GM23338 (cell line): ENCODE data around the gene RPGRIP1L. TPM values are rescaled to one million over a fixed set of nuclear protein-coding genes. Genes with fewer than 3 reads are reported as not detected.

Experiments used
- ATAC-seq: fragments of 200-7000 bp; cut with Tn5 transposase; 3 replicates; pipeline ENCODE4 v1.9.1; 2020
- DNase-seq: peaks from one replicate; pipeline ENCODE4 v3.0.0-alpha.2; 2015; ENCODE audit warnings: low spot score
- H2AFZ ChIP-seq: fragments of 200-600 bp; sonication (generic); 2 replicates; pipeline ENCODE4 v1.8.0; 2016; ENCODE audit warnings: antibody characterized with exemption, mild to moderate bottlenecking, moderate library complexity
- H3F3A ChIP-seq: fragments of 200-600 bp; sonication (generic); replicated peaks from 2 replicates; pipeline ENCODE4 v1.8.0; 2017; ENCODE audit warnings: antibody characterized with exemption, mixed run types, low read depth
- H3K27ac ChIP-seq: fragments of 200-600 bp; sonication (generic); 2 replicates; pipeline ENCODE4 v1.6.1; 2016; ENCODE audit warnings: low read depth
- H3K27me3 ChIP-seq: fragments of 200-600 bp; sonication (generic); 2 replicates; pipeline ENCODE4 v1.8.0; 2016; ENCODE audit warnings: mild to moderate bottlenecking, mixed run types, moderate library complexity; ENCODE audit not compliant: insufficient read depth
- H3K36me3 ChIP-seq: fragments of 200-600 bp; sonication (generic); 2 replicates; pipeline ENCODE4 v1.8.0; 2016; ENCODE audit warnings: mild to moderate bottlenecking; ENCODE audit not compliant: insufficient read depth
- H3K4me1 ChIP-seq: fragments of 200-600 bp; sonication (generic); 2 replicates; pipeline ENCODE4 v1.8.0; 2016; ENCODE audit warnings: mild to moderate bottlenecking, moderate library complexity; ENCODE audit not compliant: insufficient read depth
- H3K4me2 ChIP-seq: fragments of 200-600 bp; sonication (generic); 2 replicates; pipeline ENCODE4 v1.7.1; 2017; ENCODE audit warnings: mixed run types
- H3K4me3 ChIP-seq: fragments of 200-600 bp; sonication (generic); 2 replicates; pipeline ENCODE4 v1.6.1; 2016; ENCODE audit warnings: mixed run types
- H3K79me2 ChIP-seq: fragments of 200-600 bp; sonication (generic); replicated peaks from 2 replicates; pipeline ENCODE4 v1.8.0; 2017; ENCODE audit warnings: mild to moderate bottlenecking; ENCODE audit not compliant: insufficient read depth
- H3K9me2 ChIP-seq: fragments of 200-600 bp; sonication (generic); 2 replicates; pipeline ENCODE4 v1.8.0; 2017; ENCODE audit not compliant: insufficient read depth
- H4K20me1 ChIP-seq: fragments of 200-600 bp; sonication (generic); replicated peaks from 2 replicates; pipeline ENCODE4 v1.8.0; 2017; ENCODE audit warnings: mild to moderate bottlenecking; ENCODE audit not compliant: insufficient read depth
- H3K27ac Mint-ChIP-seq: 2 replicates; pipeline ENCODE4 v1.8.0; 2020; ENCODE audit warnings: inconsistent platforms, mild to moderate bottlenecking, moderate library complexity, mixed read lengths
- H3K27me3 Mint-ChIP-seq: 3 replicates; pipeline ENCODE4 v1.8.0; 2022; ENCODE audit warnings: low read depth, mild to moderate bottlenecking, moderate library complexity, mixed read lengths, inconsistent platforms; ENCODE audit not compliant: insufficient read depth, poor library complexity
- H3K36me3 Mint-ChIP-seq: 3 replicates; pipeline ENCODE4 v1.8.0; 2021; ENCODE audit warnings: low read depth, mild to moderate bottlenecking, inconsistent platforms, moderate library complexity, mixed read lengths
- H3K4me1 Mint-ChIP-seq: 3 replicates; pipeline ENCODE4 v1.8.0; 2020; ENCODE audit warnings: mild to moderate bottlenecking, inconsistent platforms, mixed read lengths
- H3K4me3 Mint-ChIP-seq: 3 replicates; pipeline ENCODE4 v1.8.0; 2021; ENCODE audit warnings: moderate library complexity, mild to moderate bottlenecking, inconsistent platforms, mixed read lengths
- H3K9me3 Mint-ChIP-seq: 3 replicates; pipeline ENCODE4 v1.8.0; 2020; ENCODE audit warnings: moderate library complexity, mild to moderate bottlenecking, inconsistent platforms, mixed read lengths
- CREB1 ChIP-seq: fragments of 250-450 bp; sonication (Bioruptor Pico); IDR thresholded peaks from 2 replicates; pipeline ENCODE4 v1.5.0; 2020; ENCODE audit warnings: low read depth, mild to moderate bottlenecking, moderate library complexity
- EZH2 ChIP-seq: fragments of 200-600 bp; sonication (generic); IDR thresholded peaks from one replicate; pipeline ENCODE4 v1.8.0; 2017; ENCODE audit warnings: antibody characterized with exemption, mild to moderate bottlenecking, low read depth; ENCODE audit not compliant: unreplicated experiment
- EZH2phosphoT487 ChIP-seq: fragments of 200-600 bp; sonication (generic); IDR thresholded peaks from one replicate; pipeline ENCODE4 v1.8.1; 2018; ENCODE audit warnings: antibody characterized with exemption; ENCODE audit not compliant: unreplicated experiment
- JUNB ChIP-seq: IDR thresholded peaks from one replicate; pipeline ENCODE4 v1.6.1; 2016; ENCODE audit warnings: antibody characterized with exemption; ENCODE audit not compliant: unreplicated experiment
- NANOG ChIP-seq: IDR thresholded peaks from 2 replicates; pipeline ENCODE4 v1.6.1; 2016; ENCODE audit warnings: antibody characterized with exemption, borderline replicate concordance
- POLR2AphosphoS5 ChIP-seq: IDR thresholded peaks from 2 replicates; pipeline ENCODE4 v1.6.1; 2016; ENCODE audit warnings: antibody characterized with exemption, low read depth
- STAT1 ChIP-seq: IDR thresholded peaks from one replicate; pipeline ENCODE4 v1.6.1; 2016; ENCODE audit warnings: antibody characterized with exemption; ENCODE audit not compliant: unreplicated experiment
- ZNF114 ChIP-seq: fragments of 250-450 bp; sonication (Bioruptor Pico); IDR thresholded peaks from 2 replicates; pipeline ENCODE4 v1.5.0; 2020; ENCODE audit warnings: mild to moderate bottlenecking, moderate library complexity
- ZNF331 ChIP-seq: fragments of 250-450 bp; sonication (Bioruptor Pico); IDR thresholded peaks from 2 replicates; pipeline ENCODE4 v1.5.0; 2020; ENCODE audit warnings: low read depth, mild to moderate bottlenecking, moderate library complexity
- polyA plus RNA-seq: library from polyadenylated mRNA; unstranded; fragments of >200 nt; fragmentation: Nextera tagmentation; extraction: Ambion mirVana; gene quantifications from 2 replicates; pipeline ENCODE4 v1.2.1, GENCODE V29; 2016
- total RNA-seq: library from RNA; depleted of rRNA; stranded (reverse); fragments of >200 nt; shearing (Covaris generic); gene quantifications from 2 replicates; pipeline ENCODE4 v1.2.3, GENCODE V29; 2014
- TF ChIP-seq, protein P1 (sequence below): fragments of 250-450 bp; sonication (Bioruptor Pico); IDR thresholded peaks from 2 replicates; pipeline ENCODE4 v1.5.0; 2020; ENCODE audit warnings: mild to moderate bottlenecking, moderate library complexity
- TF ChIP-seq, protein P2 (sequence below), 2 experiments: fragments of 200-600 bp in 1 of 2; sonication (generic) in 1 of 2; conservative IDR thresholded peaks; 2 replicates each; pipeline versions ENCODE4 v1.5.1 to v1.6.1; 2016 to 2017; ENCODE audit warnings: antibody characterized with exemption in 2 of 2, low read depth in 2 of 2, mild to moderate bottlenecking in 2 of 2, moderate library complexity in 1 of 2
- TF ChIP-seq, protein P3 (sequence below): IDR thresholded peaks from 2 replicates; pipeline ENCODE4 v1.6.1; 2016; ENCODE audit warnings: antibody characterized with exemption

The RPGRIP1L gene
- total and polyA plus RNA-seq, 2 experiments from 2014 or later, result 11.4 to 21.3 TPM

DNA sequence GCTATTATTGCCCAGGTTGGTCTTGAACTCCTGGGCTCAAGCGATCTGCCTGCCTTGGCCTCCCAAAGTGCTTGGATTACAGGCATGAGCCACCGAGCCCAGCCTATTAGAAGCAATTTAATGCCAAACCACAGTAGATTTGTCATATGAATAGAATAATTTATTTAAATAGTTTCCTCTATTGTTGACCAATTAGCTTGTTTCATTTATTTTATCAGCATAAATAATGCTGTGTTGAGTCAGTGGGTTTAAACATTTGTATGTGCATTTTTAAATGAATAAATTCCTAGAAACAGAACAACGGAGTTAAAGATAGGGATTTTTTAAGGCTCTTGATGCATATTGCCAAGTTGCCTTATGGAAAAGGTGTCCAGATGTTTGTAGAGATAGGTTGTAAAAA lies 27.0 kb upstream of the RPGRIP1L start:
- Histone ChIP-seq H2AFZ (no peak overlapping the region), H3K27me3 (no peaks in the 10 kb centered on the region), H3K36me3 (no peaks in the 10 kb centered on the region), H3F3A (no peaks in the 10 kb centered on the region), H3K4me1 (no peaks in the 10 kb centered on the region), H3K79me2 (peaks cover 60% of the 10 kb centered on the region), H4K20me1 (peaks cover 10% of the 10 kb centered on the region), H3K4me3 (no peak overlapping the region), H3K27ac (no peak overlapping the region), H3K9me2 (no peaks in the 10 kb centered on the region), H3K4me2 (no peak overlapping the region)
- no peak overlapping the region for H3K4me3 Mint-ChIP-seq
- no peaks in the 10 kb centered on the region for H3K4me1 Mint-ChIP-seq
- ATAC-seq (no peak), DNase-seq (no peak)
- H3K9me3 Mint-ChIP-seq, result no peaks in the 10 kb centered on the region
- peak overlapping the region; percentile 40 for H3K27ac Mint-ChIP-seq
- TF ChIP-seq, protein P1, sequence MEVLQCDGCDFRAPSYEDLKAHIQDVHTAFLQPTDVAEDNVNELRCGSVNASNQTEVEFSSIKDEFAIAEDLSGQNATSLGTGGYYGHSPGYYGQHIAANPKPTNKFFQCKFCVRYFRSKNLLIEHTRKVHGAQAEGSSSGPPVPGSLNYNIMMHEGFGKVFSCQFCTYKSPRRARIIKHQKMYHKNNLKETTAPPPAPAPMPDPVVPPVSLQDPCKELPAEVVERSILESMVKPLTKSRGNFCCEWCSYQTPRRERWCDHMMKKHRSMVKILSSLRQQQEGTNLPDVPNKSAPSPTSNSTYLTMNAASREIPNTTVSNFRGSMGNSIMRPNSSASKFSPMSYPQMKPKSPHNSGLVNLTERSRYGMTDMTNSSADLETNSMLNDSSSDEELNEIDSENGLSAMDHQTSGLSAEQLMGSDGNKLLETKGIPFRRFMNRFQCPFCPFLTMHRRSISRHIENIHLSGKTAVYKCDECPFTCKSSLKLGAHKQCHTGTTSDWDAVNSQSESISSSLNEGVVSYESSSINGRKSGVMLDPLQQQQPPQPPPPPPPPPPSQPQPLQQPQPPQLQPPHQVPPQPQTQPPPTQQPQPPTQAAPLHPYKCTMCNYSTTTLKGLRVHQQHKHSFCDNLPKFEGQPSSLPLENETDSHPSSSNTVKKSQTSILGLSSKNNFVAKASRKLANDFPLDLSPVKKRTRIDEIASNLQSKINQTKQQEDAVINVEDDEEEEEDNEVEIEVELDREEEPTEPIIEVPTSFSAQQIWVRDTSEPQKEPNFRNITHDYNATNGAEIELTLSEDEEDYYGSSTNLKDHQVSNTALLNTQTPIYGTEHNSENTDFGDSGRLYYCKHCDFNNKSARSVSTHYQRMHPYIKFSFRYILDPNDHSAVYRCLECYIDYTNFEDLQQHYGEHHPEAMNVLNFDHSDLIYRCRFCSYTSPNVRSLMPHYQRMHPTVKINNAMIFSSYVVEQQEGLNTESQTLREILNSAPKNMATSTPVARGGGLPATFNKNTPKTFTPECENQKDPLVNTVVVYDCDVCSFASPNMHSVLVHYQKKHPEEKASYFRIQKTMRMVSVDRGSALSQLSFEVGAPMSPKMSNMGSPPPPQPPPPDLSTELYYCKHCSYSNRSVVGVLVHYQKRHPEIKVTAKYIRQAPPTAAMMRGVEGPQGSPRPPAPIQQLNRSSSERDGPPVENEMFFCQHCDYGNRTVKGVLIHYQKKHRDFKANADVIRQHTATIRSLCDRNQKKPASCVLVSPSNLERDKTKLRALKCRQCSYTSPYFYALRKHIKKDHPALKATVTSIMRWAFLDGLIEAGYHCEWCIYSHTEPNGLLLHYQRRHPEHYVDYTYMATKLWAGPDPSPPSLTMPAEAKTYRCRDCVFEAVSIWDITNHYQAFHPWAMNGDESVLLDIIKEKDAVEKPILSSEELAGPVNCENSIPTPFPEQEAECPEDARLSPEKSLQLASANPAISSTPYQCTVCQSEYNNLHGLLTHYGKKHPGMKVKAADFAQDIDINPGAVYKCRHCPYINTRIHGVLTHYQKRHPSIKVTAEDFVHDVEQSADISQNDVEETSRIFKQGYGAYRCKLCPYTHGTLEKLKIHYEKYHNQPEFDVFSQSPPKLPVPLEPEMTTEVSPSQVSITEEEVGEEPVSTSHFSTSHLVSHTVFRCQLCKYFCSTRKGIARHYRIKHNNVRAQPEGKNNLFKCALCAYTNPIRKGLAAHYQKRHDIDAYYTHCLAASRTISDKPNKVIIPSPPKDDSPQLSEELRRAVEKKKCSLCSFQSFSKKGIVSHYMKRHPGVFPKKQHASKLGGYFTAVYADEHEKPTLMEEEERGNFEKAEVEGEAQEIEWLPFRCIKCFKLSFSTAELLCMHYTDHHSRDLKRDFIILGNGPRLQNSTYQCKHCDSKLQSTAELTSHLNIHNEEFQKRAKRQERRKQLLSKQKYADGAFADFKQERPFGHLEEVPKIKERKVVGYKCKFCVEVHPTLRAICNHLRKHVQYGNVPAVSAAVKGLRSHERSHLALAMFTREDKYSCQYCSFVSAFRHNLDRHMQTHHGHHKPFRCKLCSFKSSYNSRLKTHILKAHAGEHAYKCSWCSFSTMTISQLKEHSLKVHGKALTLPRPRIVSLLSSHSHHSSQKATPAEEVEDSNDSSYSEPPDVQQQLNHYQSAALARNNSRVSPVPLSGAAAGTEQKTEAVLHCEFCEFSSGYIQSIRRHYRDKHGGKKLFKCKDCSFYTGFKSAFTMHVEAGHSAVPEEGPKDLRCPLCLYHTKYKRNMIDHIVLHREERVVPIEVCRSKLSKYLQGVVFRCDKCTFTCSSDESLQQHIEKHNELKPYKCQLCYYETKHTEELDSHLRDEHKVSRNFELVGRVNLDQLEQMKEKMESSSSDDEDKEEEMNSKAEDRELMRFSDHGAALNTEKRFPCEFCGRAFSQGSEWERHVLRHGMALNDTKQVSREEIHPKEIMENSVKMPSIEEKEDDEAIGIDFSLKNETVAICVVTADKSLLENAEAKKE (CRISPR knock-in tag), result no peak
- no peak for TF ChIP-seq STAT1
- no peak for TF ChIP-seq CREB1 (CRISPR knock-in tag)
- TF ChIP-seq EZH2, result no peak
- TF ChIP-seq, protein P2, sequence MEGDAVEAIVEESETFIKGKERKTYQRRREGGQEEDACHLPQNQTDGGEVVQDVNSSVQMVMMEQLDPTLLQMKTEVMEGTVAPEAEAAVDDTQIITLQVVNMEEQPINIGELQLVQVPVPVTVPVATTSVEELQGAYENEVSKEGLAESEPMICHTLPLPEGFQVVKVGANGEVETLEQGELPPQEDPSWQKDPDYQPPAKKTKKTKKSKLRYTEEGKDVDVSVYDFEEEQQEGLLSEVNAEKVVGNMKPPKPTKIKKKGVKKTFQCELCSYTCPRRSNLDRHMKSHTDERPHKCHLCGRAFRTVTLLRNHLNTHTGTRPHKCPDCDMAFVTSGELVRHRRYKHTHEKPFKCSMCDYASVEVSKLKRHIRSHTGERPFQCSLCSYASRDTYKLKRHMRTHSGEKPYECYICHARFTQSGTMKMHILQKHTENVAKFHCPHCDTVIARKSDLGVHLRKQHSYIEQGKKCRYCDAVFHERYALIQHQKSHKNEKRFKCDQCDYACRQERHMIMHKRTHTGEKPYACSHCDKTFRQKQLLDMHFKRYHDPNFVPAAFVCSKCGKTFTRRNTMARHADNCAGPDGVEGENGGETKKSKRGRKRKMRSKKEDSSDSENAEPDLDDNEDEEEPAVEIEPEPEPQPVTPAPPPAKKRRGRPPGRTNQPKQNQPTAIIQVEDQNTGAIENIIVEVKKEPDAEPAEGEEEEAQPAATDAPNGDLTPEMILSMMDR (conservative IDR thresholded peaks at IDR 0.05; ENCODE audit: low read depth in 2 of 2), result no peak
- TF ChIP-seq, protein P3, sequence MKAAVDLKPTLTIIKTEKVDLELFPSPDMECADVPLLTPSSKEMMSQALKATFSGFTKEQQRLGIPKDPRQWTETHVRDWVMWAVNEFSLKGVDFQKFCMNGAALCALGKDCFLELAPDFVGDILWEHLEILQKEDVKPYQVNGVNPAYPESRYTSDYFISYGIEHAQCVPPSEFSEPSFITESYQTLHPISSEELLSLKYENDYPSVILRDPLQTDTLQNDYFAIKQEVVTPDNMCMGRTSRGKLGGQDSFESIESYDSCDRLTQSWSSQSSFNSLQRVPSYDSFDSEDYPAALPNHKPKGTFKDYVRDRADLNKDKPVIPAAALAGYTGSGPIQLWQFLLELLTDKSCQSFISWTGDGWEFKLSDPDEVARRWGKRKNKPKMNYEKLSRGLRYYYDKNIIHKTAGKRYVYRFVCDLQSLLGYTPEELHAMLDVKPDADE, result no peak
- TF ChIP-seq EZH2phosphoT487, result no peak
- no peak for TF ChIP-seq POLR2AphosphoS5
- no peak for TF ChIP-seq NANOG
- TF ChIP-seq ZNF331, result no peak
- no peak for TF ChIP-seq JUNB
- TF ChIP-seq ZNF114 (CRISPR knock-in tag), result no peak
- H3K36me3 Mint-ChIP-seq, result no peaks in the 10 kb centered on the region
- peaks cover 3% of the 10 kb centered on the region for H3K27me3 Mint-ChIP-seq
